GM15510 (cell line): ENCODE data around the gene ZDHHC17.

Experiments
- POLR2A ChIP-seq: IDR thresholded peaks from 3 replicates; pipeline ENCODE4 v1.6.1; 2011; ENCODE audit warnings: borderline replicate concordance; ENCODE audit not compliant: insufficient read length; ENCODE audit errors: extremely low read depth

The ZDHHC17 gene

DNA sequence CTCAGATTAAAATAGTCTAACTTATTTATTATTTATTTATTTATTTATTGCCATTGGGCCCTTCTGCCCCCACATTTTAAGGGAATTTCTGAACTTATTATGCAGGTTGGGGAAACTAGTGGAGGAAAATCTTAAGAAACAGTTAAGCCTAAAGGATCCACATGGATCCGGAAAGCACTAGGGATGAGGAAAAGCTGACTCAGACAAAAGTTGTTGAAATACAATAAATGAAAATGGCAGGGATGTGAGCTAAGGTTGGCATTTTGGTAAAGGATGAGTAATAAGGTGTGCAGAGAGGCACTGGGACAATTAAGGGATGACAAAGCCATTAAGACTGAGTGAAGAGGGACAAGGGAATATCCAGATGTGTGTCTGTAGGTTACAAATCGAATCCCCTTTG, 135.6 kb downstream of the ZDHHC17 start:
- no peak for TF ChIP-seq POLR2A

DNA sequence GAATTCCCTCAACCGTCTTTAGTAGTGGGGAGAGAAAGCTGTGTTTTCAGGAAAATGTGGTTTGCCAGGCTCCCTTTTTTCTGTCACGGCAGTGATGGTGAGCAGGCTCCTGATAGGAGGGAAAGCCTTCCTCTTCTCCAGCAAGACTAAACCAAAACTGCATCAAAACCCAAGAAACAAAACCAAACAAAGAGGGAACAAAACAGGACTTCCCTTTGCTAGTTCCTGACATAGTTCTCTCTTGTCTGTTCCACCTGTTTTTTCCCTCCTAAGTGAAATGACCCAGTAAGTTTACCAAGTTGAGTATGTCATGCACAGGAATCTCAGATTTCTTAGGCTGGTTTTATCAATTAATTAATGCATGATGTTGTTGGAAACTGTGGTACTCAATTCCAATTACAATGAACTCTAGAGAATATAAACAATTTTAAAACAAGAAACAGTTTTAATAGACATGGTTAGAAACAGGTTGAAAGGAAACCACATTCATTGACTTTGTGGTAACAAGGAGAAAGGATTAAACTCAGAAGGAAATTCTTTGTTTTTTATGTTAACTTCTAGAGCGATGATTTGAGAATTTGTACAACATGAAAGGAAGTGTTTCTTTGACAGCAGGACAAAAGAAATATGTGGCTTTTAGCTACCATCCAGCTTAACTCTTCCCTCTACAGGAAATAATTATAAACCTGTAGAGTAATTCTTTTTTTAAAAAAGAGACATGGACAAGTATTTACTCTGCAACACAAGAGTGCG, 137.9 kb downstream of the ZDHHC17 start:
- TF ChIP-seq POLR2A: no peak
